ENCODE data around the gene FGF18.

FGF18 gene

GRCh38 chr5:171445644-171446516 is 26.4 kb downstream of the FGF18 start:
- no peak overlapping the region for H3K27ac ChIP-seq (ENCODE audit: low read depth, low read length)
- H3K9me3 ChIP-seq (ENCODE audit: control insufficient read depth, insufficient read depth, low read depth, low read length), result no peaks in the 10 kb centered on the region
- no peaks in the 10 kb centered on the region for H3K27me3 ChIP-seq (ENCODE audit: control insufficient read depth, insufficient read depth, low read length)
- no peaks in the 10 kb centered on the region for H3K36me3 ChIP-seq (ENCODE audit: control insufficient read depth, insufficient read depth, low read length)
- H3K9ac ChIP-seq (ENCODE audit: low read length), result no peak overlapping the region
- H3K4me1 ChIP-seq (ENCODE audit: control insufficient read depth, insufficient read depth, low read length), result peaks cover 37% of the 10 kb centered on the region
- no peak overlapping the region for H3K4me3 ChIP-seq (ENCODE audit: low read depth, low read length)

- Histone ChIP-seq H3K4me1 (ENCODE audit: control insufficient read depth, insufficient read depth, low read length) (peaks cover 46% of the 10 kb centered on the region), H3K4me3 (ENCODE audit: low read depth, low read length) (no peak overlapping the region), H3K9me3 (ENCODE audit: control insufficient read depth, insufficient read depth, low read depth, low read length) (no peaks in the 10 kb centered on the region), H3K36me3 (ENCODE audit: control insufficient read depth, insufficient read depth, low read length) (no peaks in the 10 kb centered on the region), H3K27me3 (ENCODE audit: control insufficient read depth, insufficient read depth, low read length) (no peaks in the 10 kb centered on the region), H3K27ac (ENCODE audit: low read depth, low read length) (no peak overlapping the region), H3K9ac (ENCODE audit: low read length) (no peak overlapping the region)
Measured at GRCh38 chr5:171447226-171447625, 27.8 kb downstream of the FGF18 start.

- H3K9ac ChIP-seq (ENCODE audit: low read length), result no peak overlapping the region
- no peaks in the 10 kb centered on the region for H3K36me3 ChIP-seq (ENCODE audit: control insufficient read depth, insufficient read depth, low read length)
Measured at GRCh38 chr5:171449426-171449825, 30.0 kb downstream of the FGF18 start.

GRCh38 chr5:171450423-171451331 is 31.2 kb downstream of the FGF18 start:
- H3K9ac ChIP-seq (ENCODE audit: low read length), result peak overlapping the region; percentile 60
- peak overlapping the region; percentile 42 for H3K4me3 ChIP-seq (ENCODE audit: low read depth, low read length)
- H3K9me3 ChIP-seq (ENCODE audit: control insufficient read depth, insufficient read depth, low read depth, low read length), result no peaks in the 10 kb centered on the region
- no peaks in the 10 kb centered on the region for H3K36me3 ChIP-seq (ENCODE audit: control insufficient read depth, insufficient read depth, low read length)
- H3K27me3 ChIP-seq (ENCODE audit: control insufficient read depth, insufficient read depth, low read length), result no peaks in the 10 kb centered on the region
- peaks cover 67% of the 10 kb centered on the region for H3K4me1 ChIP-seq (ENCODE audit: control insufficient read depth, insufficient read depth, low read length)
- H3K27ac ChIP-seq (ENCODE audit: low read depth, low read length), result peak overlapping the region; percentile 73; the same call in 1 of the 2 replicates

More at GRCh38 chr5:171449426-171449825, 30.0 kb downstream of the FGF18 start:
- Histone ChIP-seq H3K4me3 (ENCODE audit: low read depth, low read length) (no peak overlapping the region), H3K4me1 (ENCODE audit: control insufficient read depth, insufficient read depth, low read length) (peaks cover 60% of the 10 kb centered on the region), H3K27me3 (ENCODE audit: control insufficient read depth, insufficient read depth, low read length) (no peaks in the 10 kb centered on the region), H3K9me3 (ENCODE audit: control insufficient read depth, insufficient read depth, low read depth, low read length) (no peaks in the 10 kb centered on the region), H3K27ac (ENCODE audit: low read depth, low read length) (no peak overlapping the region)

- Histone ChIP-seq H3K4me1 (ENCODE audit: control insufficient read depth, insufficient read depth, low read length) (peaks cover 67% of the 10 kb centered on the region), H3K27me3 (ENCODE audit: control insufficient read depth, insufficient read depth, low read length) (no peaks in the 10 kb centered on the region), H3K27ac (ENCODE audit: low read depth, low read length) (peak overlapping the region; percentile 73; the same call in 1 of the 2 replicates), H3K9ac (ENCODE audit: low read length) (peak overlapping the region; percentile 24), H3K4me3 (ENCODE audit: low read depth, low read length) (peak overlapping the region; percentile 6; the same call in 1 of the 2 replicates), H3K36me3 (ENCODE audit: control insufficient read depth, insufficient read depth, low read length) (no peaks in the 10 kb centered on the region), H3K9me3 (ENCODE audit: control insufficient read depth, insufficient read depth, low read depth, low read length) (no peaks in the 10 kb centered on the region)
Measured at GRCh38 chr5:171451421-171451820, 32.0 kb downstream of the FGF18 start.

- no peak overlapping the region for H3K4me3 ChIP-seq (ENCODE audit: low read depth, low read length)
- peaks cover 58% of the 10 kb centered on the region for H3K4me1 ChIP-seq (ENCODE audit: control insufficient read depth, insufficient read depth, low read length)
- peak overlapping the region; percentile 56 for H3K9ac ChIP-seq (ENCODE audit: low read length)
- no peaks in the 10 kb centered on the region for H3K27me3 ChIP-seq (ENCODE audit: control insufficient read depth, insufficient read depth, low read length)
- H3K36me3 ChIP-seq (ENCODE audit: control insufficient read depth, insufficient read depth, low read length), result no peaks in the 10 kb centered on the region
- H3K27ac ChIP-seq (ENCODE audit: low read depth, low read length), result no peak overlapping the region; the same call in 1 of the 2 replicates
- H3K9me3 ChIP-seq (ENCODE audit: control insufficient read depth, insufficient read depth, low read depth, low read length), result no peaks in the 10 kb centered on the region
Measured at GRCh38 chr5:171453056-171453725, 33.7 kb downstream of the FGF18 start.

GRCh38 chr5:171453988-171454387 is 34.5 kb downstream of the FGF18 start:
- no peaks in the 10 kb centered on the region for H3K27me3 ChIP-seq (ENCODE audit: control insufficient read depth, insufficient read depth, low read length)
- H3K4me1 ChIP-seq (ENCODE audit: control insufficient read depth, insufficient read depth, low read length), result peaks cover 50% of the 10 kb centered on the region

GRCh38 chr5:171454549-171454948 is 35.1 kb downstream of the FGF18 start:
- Histone ChIP-seq H3K27ac (ENCODE audit: low read depth, low read length) (no peak overlapping the region), H3K27me3 (ENCODE audit: control insufficient read depth, insufficient read depth, low read length) (no peaks in the 10 kb centered on the region), H3K36me3 (ENCODE audit: control insufficient read depth, insufficient read depth, low read length) (no peaks in the 10 kb centered on the region), H3K4me1 (ENCODE audit: control insufficient read depth, insufficient read depth, low read length) (peaks cover 44% of the 10 kb centered on the region), H3K9ac (ENCODE audit: low read length) (no peak overlapping the region), H3K4me3 (ENCODE audit: low read depth, low read length) (no peak overlapping the region), H3K9me3 (ENCODE audit: control insufficient read depth, insufficient read depth, low read depth, low read length) (no peaks in the 10 kb centered on the region)

More at GRCh38 chr5:171453988-171454387, 34.5 kb downstream of the FGF18 start:
- no peak overlapping the region for H3K27ac ChIP-seq (ENCODE audit: low read depth, low read length)
- no peak overlapping the region for H3K4me3 ChIP-seq (ENCODE audit: low read depth, low read length)
- H3K9ac ChIP-seq (ENCODE audit: low read length), result no peak overlapping the region
- H3K36me3 ChIP-seq (ENCODE audit: control insufficient read depth, insufficient read depth, low read length), result no peaks in the 10 kb centered on the region
- H3K9me3 ChIP-seq (ENCODE audit: control insufficient read depth, insufficient read depth, low read depth, low read length), result no peaks in the 10 kb centered on the region

GRCh38 chr5:171455522-171455921 is 36.1 kb downstream of the FGF18 start:
- H3K27ac ChIP-seq (ENCODE audit: low read depth, low read length), result no peak overlapping the region
- H3K4me1 ChIP-seq (ENCODE audit: control insufficient read depth, insufficient read depth, low read length), result peaks cover 35% of the 10 kb centered on the region; the same call in 1 of the 2 replicates
- no peaks in the 10 kb centered on the region for H3K9me3 ChIP-seq (ENCODE audit: control insufficient read depth, insufficient read depth, low read depth, low read length)
- H3K27me3 ChIP-seq (ENCODE audit: control insufficient read depth, insufficient read depth, low read length), result peaks cover 8% of the 10 kb centered on the region; the same call in 1 of the 2 replicates
- H3K9ac ChIP-seq (ENCODE audit: low read length), result no peak overlapping the region
- H3K4me3 ChIP-seq (ENCODE audit: low read depth, low read length), result no peak overlapping the region
- H3K36me3 ChIP-seq (ENCODE audit: control insufficient read depth, insufficient read depth, low read length), result no peaks in the 10 kb centered on the region

GRCh38 chr5:171457208-171457981 is 37.9 kb downstream of the FGF18 start:
- Histone ChIP-seq H3K27ac (ENCODE audit: low read depth, low read length) (no peak overlapping the region), H3K4me1 (ENCODE audit: control insufficient read depth, insufficient read depth, low read length) (peaks cover 28% of the 10 kb centered on the region), H3K9me3 (ENCODE audit: control insufficient read depth, insufficient read depth, low read depth, low read length) (no peaks in the 10 kb centered on the region), H3K4me3 (ENCODE audit: low read depth, low read length) (no peak overlapping the region), H3K27me3 (ENCODE audit: control insufficient read depth, insufficient read depth, low read length) (peaks cover 10% of the 10 kb centered on the region; the same call in 1 of the 2 replicates), H3K36me3 (ENCODE audit: control insufficient read depth, insufficient read depth, low read length) (no peaks in the 10 kb centered on the region), H3K9ac (ENCODE audit: low read length) (no peak overlapping the region)
